GM10266 (cell line): ENCODE data around the gene BID.

Experiments used
- DNase-seq: peaks from one replicate; pipeline ENCODE4 v3.0.0; 2012; ENCODE audit errors: extremely low spot score
- TF ChIP-seq, protein P1 (sequence below): IDR thresholded peaks from 2 replicates; pipeline ENCODE4 v1.5.1; 2012; ENCODE audit warnings: mild to moderate bottlenecking, low read depth; ENCODE audit not compliant: control insufficient read depth, insufficient read depth; ENCODE audit errors: missing control alignments

BID gene

DNA sequence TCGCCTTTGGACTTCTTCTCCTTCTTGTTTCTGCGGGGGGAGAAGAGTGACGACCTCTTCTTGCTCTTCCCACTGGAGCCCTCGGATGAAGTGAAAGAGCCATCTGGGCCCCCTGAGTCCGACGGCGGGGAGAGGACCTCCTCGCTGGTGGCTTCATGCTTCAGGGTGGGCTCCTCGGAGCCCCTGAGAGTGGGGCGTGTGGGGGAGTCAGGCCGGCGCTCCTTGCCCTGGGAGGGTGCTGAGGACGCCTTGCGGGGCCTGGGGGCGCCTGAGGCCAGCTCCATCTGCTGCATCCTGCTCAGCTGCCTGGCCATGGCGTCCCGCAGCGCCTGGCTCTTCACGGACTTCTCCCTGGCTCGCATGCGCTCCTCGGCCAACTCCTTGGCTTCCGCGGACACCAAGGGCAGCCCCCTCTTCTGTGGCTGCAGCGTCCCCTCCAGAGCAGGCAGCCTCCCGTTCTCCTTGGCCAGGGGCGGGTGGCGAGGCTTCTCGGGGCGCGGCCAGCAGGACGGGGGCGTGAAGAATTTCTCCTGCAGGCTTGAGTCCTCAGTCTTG lies 43.3 kb upstream of the BID start:
- no peak for DNase-seq
- TF ChIP-seq, protein P1, sequence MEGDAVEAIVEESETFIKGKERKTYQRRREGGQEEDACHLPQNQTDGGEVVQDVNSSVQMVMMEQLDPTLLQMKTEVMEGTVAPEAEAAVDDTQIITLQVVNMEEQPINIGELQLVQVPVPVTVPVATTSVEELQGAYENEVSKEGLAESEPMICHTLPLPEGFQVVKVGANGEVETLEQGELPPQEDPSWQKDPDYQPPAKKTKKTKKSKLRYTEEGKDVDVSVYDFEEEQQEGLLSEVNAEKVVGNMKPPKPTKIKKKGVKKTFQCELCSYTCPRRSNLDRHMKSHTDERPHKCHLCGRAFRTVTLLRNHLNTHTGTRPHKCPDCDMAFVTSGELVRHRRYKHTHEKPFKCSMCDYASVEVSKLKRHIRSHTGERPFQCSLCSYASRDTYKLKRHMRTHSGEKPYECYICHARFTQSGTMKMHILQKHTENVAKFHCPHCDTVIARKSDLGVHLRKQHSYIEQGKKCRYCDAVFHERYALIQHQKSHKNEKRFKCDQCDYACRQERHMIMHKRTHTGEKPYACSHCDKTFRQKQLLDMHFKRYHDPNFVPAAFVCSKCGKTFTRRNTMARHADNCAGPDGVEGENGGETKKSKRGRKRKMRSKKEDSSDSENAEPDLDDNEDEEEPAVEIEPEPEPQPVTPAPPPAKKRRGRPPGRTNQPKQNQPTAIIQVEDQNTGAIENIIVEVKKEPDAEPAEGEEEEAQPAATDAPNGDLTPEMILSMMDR = no peak

DNA sequence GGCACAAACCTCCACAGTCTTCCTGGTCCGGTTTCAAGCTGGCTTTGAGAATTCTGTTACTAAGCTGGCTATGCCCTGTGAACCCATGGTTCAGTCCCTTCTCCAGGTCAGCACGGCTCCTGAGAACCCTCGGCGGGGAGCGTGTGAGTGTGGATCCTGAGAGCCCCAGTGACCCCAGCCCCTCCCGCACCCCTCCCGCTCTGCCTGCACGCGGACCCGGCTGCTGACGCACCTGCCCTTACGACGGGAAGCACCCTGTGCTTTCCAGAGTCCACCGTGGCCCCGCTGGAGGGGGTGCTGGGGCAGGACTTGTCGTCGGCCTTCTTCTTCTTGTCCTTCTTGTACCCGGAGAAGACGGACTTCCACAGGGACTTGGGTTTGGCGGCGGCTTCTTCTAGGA lies 42.8 kb upstream of the BID start:
- no peak for DNase-seq
- TF ChIP-seq, protein P1 = no peak

DNA sequence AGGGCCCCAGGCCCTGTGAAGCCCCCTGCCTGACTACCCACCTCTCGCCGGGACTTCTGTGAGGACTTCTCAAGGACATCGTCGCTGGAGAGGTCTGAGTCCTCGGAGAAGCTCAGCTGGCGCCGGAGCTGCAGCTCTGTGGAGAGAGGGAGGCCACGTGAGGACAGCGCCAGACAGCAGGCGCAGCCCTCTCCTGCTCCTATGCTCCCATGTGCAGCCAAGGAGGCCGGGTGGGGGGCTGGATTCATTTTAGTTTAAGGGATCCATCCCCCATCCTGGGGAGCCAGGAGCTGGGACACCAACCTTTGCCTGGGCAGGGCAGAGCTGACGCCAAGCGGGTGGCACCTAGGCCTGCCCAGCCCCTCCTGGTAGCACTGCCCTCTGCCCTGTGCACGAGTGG lies 42.4 kb upstream of the BID start:
- DNase-seq = no peak
- TF ChIP-seq, protein P1 = no peak

DNA sequence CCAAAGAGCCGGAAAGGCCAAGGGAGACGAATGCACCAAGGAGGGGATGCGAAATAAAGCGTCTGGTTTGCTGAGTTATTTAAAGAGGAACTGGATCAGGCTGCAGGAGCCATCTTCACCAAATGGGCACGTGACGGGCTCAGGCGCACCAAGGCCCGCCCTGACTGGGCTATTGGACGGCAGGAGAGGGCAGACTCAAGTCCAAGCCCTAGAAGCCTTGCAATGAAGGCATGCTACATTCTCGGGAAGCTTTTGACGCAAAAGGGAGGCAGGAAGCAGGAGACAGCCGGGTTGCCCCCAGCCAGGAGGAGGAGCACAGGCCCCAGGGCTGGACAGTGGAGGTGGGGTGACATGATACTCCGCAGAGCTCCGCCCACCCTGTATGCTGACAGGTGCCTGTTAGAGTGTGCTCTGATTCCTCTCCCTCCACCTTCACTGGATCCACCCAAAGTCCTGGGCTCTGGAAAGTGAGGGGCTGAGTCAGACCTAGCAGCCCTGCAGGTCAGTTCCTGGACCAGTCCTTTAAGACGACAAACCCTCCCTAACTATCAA lies 41.5 kb upstream of the BID start:
- DNase-seq = no peak
- TF ChIP-seq, protein P1 = no peak

DNA sequence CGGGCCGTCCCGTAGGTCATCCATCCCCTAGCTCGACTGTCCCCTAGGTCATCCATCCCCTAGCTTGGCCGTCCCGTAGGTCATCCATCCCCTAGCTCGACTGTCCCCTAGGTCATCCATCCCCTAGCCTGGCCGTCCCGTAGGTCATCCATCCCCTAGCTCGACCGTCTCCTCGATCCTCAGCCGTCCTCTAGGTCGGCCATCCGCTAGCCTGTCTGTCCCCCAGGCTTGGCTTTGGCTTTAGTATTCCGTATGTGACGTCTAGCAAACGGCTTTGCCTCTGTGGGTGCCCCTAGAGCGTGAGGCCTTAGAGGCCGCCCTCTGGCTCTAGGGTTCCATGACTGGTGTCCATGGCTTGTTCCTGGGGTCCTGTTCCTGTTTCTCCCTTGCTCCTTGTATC lies 40.6 kb upstream of the BID start:
- TF ChIP-seq, protein P1 = no peak
- no peak for DNase-seq

DNA sequence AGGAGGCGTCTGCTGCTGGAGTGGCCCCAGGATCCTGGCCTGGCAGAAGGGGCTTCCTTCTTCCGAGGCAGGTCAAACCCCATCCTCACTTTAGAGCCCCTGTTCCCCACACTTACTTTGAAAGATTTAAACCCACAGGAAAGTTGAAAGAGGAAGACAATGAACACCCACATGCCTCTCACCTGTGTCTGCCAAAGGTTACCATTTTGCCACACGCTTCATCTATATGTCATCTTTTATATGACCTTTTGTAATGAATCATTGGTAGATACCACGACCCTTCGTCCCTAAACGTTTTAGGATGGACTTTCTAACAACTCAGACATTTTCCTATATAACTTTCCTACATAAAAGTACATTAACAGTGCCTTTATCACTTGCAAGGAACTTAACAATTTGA lies 39.8 kb upstream of the BID start:
- no peak for DNase-seq
- TF ChIP-seq, protein P1 = no peak

DNA sequence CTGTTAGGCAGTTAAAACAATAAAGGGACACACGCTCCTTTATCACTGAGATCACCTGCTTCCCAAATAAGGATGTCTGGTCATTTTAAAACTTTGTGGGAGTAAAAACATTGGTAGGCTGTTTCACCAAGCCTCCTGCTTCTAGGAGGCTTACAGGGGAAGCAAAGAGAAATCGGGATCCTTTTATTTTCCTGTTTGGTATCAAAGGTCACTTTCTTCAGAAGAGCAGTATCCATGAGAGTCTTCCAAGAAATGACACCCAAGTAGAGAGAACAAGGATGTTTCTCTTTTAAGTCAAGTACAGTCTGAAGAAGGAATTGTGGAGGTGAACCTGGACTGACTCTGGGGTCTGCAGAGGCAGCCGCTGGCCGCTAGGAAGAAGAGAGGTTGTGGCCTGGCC lies 36.9 kb upstream of the BID start:
- DNase-seq = no peak
- TF ChIP-seq, protein P1 = no peak
